ENCODE data around the gene RAG2.

RAG2 gene

GRCh38 chr11:36598051-36598450 is at the start of gene RAG2:
Gene RAG2 (minus strand): TSS chr11:36598236. CDS start chr11:36594168, 4,068 bp downstream.
- Histone ChIP-seq H3K4me2 (no peak within 1 kb of the TSS), H3K36me3 (ENCODE audit: insufficient read depth) (no peaks in the 10 kb centered on the region), H3K4me3 (IDR thresholded peaks at IDR 0.05; ENCODE audit: insufficient read depth, low read depth, low read length) (no peak within 1 kb of the TSS), H3K4me1 (ENCODE audit: low read depth, poor library complexity, severe bottlenecking) (peaks cover 20% of the 10 kb centered on the region), H3K79me2 (ENCODE audit: insufficient read depth, low read depth) (no peaks in the 10 kb centered on the region), H3K27me3 (ENCODE audit: insufficient read depth, low read depth) (no peaks in the 10 kb centered on the region), H4K20me1 (ENCODE audit: insufficient read depth) (no peaks in the 10 kb centered on the region), H3K9ac (no peak within 1 kb of the TSS), H3K27ac (no peak within 1 kb of the TSS), H2AFZ (ENCODE audit: low read depth) (no peak within 1 kb of the TSS)
- TF ChIP-seq CTCF (conservative IDR thresholded peaks at IDR 0.05; ENCODE audit: low read depth, low read length): no peak

GRCh38 chr11:36638556-36638955 is 40.5 kb upstream of the RAG2 start:
- no peaks in the 10 kb centered on the region for H4K20me1 ChIP-seq (ENCODE audit: insufficient read depth)
- H2AFZ ChIP-seq (ENCODE audit: low read depth): no peak overlapping the region
- H3K9ac ChIP-seq: no peak overlapping the region
- no peak overlapping the region for H3K4me2 ChIP-seq
- H3K36me3 ChIP-seq (ENCODE audit: insufficient read depth): no peaks in the 10 kb centered on the region
- no peak overlapping the region for H3K4me3 ChIP-seq (IDR thresholded peaks at IDR 0.05; ENCODE audit: insufficient read depth, low read depth, low read length)
- no peaks in the 10 kb centered on the region for H3K4me1 ChIP-seq (ENCODE audit: low read depth, poor library complexity, severe bottlenecking)
- no peaks in the 10 kb centered on the region for H3K27me3 ChIP-seq (ENCODE audit: insufficient read depth, low read depth)
- no peak for TF ChIP-seq CTCF (conservative IDR thresholded peaks at IDR 0.05; ENCODE audit: low read depth, low read length)
- no peaks in the 10 kb centered on the region for H3K79me2 ChIP-seq (ENCODE audit: insufficient read depth, low read depth)
- H3K27ac ChIP-seq: no peak overlapping the region

DNA sequence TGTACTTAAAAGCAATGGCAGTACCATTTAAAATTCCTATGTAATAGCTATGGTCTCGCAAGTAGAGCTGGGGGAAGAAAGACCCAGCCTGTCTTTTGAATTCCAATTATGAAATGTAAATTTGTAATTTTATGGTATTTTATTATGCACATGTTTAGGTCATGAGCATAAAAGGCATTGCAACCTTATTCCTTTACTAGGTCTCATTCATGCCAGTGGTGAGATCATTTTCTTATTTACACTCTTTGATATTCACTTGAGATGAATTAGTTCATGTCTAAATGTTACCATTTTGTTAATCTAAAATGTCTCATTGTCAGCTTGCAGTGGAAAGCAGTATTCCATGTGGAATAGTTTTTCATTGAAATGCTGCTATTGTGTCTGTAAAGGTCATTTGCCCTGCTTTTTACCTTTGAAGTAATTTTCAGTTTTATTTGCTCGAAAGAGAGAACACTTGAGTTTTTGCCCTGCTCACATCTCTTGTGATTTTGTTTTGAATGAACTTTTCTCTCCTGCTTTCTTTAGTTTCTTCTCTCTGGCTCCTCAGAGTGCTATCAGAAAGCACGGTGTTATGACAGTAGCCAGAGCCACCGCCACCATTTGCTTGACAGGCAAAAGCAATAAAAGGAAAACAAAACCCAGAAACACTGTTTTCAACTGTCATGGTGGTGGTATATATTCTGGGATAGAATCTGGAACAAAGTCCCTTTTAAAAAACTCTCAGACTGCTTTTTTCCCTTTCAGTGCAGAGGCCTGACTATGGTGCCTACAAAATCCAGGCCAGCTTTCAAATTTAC is 37.2 kb upstream of the RAG2 start:
- H3K27ac ChIP-seq: no peak overlapping the region

GRCh38 chr11:36631774-36632173 is 33.7 kb upstream of the RAG2 start:
- TF ChIP-seq CTCF (conservative IDR thresholded peaks at IDR 0.05; ENCODE audit: low read depth, low read length): no peak
- Histone ChIP-seq H3K79me2 (ENCODE audit: insufficient read depth, low read depth) (no peaks in the 10 kb centered on the region), H3K4me3 (IDR thresholded peaks at IDR 0.05; ENCODE audit: insufficient read depth, low read depth, low read length) (no peak overlapping the region), H3K9ac (no peak overlapping the region), H3K27ac (no peak overlapping the region), H2AFZ (ENCODE audit: low read depth) (no peak overlapping the region), H3K4me1 (ENCODE audit: low read depth, poor library complexity, severe bottlenecking) (no peaks in the 10 kb centered on the region), H3K27me3 (ENCODE audit: insufficient read depth, low read depth) (no peaks in the 10 kb centered on the region), H3K4me2 (no peak overlapping the region), H3K36me3 (ENCODE audit: insufficient read depth) (no peaks in the 10 kb centered on the region), H4K20me1 (ENCODE audit: insufficient read depth) (no peaks in the 10 kb centered on the region)

More for the DNA sequence above, 37.2 kb upstream of the RAG2 start:
- no peak overlapping the region for H3K4me2 ChIP-seq
- H3K4me3 ChIP-seq (IDR thresholded peaks at IDR 0.05; ENCODE audit: insufficient read depth, low read depth, low read length): no peak overlapping the region
- no peaks in the 10 kb centered on the region for H4K20me1 ChIP-seq (ENCODE audit: insufficient read depth)
- no peaks in the 10 kb centered on the region for H3K4me1 ChIP-seq (ENCODE audit: low read depth, poor library complexity, severe bottlenecking)
- no peaks in the 10 kb centered on the region for H3K36me3 ChIP-seq (ENCODE audit: insufficient read depth)
- no peaks in the 10 kb centered on the region for H3K79me2 ChIP-seq (ENCODE audit: insufficient read depth, low read depth)
- no peak overlapping the region for H2AFZ ChIP-seq (ENCODE audit: low read depth)
- no peaks in the 10 kb centered on the region for H3K27me3 ChIP-seq (ENCODE audit: insufficient read depth, low read depth)
- no peak overlapping the region for H3K9ac ChIP-seq
- no peak for TF ChIP-seq CTCF (conservative IDR thresholded peaks at IDR 0.05; ENCODE audit: low read depth, low read length)
